ENCODE measurements around the gene SMTN. TPM values are rescaled to one million over a fixed set of nuclear protein-coding genes. Genes with fewer than 3 reads are reported as not detected.

The SMTN gene
- total RNA-seq, 4 donors from 2014 or later = 29.2 to 116 (median 32.2) TPM

DNA sequence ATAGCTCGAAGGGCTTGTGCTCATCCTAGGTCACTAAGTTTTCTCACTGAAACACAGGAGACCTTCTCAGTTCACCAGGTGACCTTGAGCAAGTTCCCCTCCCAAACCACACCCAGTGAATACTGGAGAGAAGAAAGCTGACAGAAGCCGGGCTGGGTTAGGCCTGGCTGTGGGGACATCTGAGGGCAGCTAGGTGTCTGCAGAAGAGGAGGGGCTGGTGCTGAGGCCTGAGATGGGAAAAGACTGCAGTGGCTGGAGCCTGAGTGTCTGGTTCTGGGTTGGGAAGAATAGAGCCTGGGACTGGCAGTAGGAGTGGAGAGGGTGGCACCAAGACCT, 41.0 kb downstream of the SMTN start:
- ATAC-seq (ENCODE audit: low FRiP score) = no peak
- no peak for DNase-seq (ENCODE audit: low spot score)
- TF ChIP-seq CTCF (IDR thresholded peaks at IDR 0.05) = no peak

DNA sequence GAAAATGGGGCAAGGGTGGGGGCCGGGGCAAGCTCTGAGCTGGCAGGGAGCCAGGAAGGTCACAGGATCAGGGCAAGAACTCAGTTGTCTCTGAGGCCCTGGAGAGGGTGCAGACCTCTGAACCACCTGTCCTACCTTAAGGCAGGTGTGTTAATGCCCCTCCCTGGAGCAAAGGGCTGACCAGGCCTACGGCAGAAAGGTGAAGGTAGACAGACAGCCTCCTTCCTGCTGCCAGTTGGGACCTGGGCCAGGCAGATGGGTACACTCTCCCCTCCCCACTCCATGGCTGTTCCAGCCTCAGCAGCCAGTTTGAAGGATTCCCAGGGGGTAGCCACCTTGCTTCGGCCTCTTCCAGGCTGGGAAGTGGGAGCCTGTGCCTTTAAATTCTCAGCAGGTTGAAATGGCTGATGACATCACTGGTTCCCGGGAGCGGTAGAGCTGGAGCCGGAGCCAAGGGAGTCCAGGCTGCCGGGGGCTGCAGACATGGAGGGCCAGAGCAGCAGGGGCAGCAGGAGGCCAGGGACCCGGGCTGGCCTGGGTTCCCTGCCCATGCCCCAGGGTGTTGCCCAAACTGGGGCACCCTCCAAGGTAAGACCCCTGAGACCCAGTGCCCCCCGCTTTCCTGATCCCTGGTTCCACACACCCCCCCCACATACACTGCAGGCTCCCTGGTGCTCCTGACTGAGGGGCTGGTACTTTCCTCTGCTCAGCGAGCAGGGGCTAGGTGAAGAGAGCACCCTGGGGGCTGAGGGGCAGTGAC, 41.6 kb downstream of the SMTN start, which contains the start of gene INPP5J:
INPP5J (plus strand) TSS at position 435 of the 760 bp plus-strand sequence; CDS start at position 484, 49 bp downstream.
- DNase-seq (ENCODE audit: low spot score) (no peak), ATAC-seq (ENCODE audit: low FRiP score) (no peak)
- no peak for TF ChIP-seq CTCF (IDR thresholded peaks at IDR 0.05)

- no peak for ATAC-seq (ENCODE audit: low FRiP score)
- no peak for TF ChIP-seq CTCF (IDR thresholded peaks at IDR 0.05)
- no peak for DNase-seq (ENCODE audit: low spot score)
These were observed 42.1 kb downstream of the SMTN start for GRCh38 chr22:31123292-31123602.

DNA sequence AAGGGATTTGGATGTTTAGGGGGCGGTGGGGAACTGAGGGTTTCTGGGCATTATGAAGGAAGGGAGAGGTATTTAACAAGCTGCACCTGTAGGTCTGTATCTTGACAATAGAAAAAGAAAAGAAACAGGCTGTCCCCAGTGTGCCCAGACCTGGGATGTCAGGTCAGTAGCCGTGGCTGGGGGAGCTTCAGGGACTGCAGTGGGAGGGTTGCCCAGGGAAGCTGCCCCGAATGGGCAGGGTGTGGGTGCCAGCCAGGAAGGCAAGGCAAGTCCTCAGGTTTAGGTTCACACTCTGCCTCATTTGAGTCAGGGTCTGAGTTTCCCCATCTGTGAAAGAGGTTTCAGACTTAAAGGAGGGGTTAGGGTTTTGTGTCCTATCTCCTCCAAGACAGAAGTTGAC, 43.2 kb downstream of the SMTN start:
- ATAC-seq (ENCODE audit: low FRiP score) (no peak), DNase-seq (ENCODE audit: low spot score) (no peak)
- TF ChIP-seq CTCF (IDR thresholded peaks at IDR 0.05) = no peak

GRCh38 chr22:31124811-31125465, 43.8 kb downstream of the SMTN start:
- no peak for TF ChIP-seq CTCF (IDR thresholded peaks at IDR 0.05)
- DNase-seq (ENCODE audit: low spot score) = no peak
- ATAC-seq (ENCODE audit: low FRiP score) = no peak

- ATAC-seq (ENCODE audit: low FRiP score) (no peak), DNase-seq (ENCODE audit: low spot score) (no peak)
- TF ChIP-seq CTCF (IDR thresholded peaks at IDR 0.05) = no peak
These were observed 44.5 kb downstream of the SMTN start for GRCh38 chr22:31125521-31126117.

Data from omental fat pad (tissue), 4 donors.